HG03442 (cell line): Measurements from ENCODE around the gene GKN2.

ENCODE experiments used
- ATAC-seq: cut with Tn5 transposase; IDR thresholded peaks from one replicate; pipeline ENCODE4 v1.9.1; 2021; ENCODE audit warnings: mild to moderate bottlenecking, moderate library complexity; ENCODE audit not compliant: unreplicated experiment

Gene GKN2

GRCh38 chr2:68952887-68953521 lies at the start of gene GKN2:
TSS of gene GKN2 (minus strand) at chr2:68952893. CDS start at chr2:68952861, 32 bp downstream.
- ATAC-seq = no peak

- ATAC-seq = no peak
Observed at GRCh38 chr2:69001879-69002278, 49.2 kb upstream of the GKN2 start.

GRCh38 chr2:68997401-68997800 lies 44.7 kb upstream of the GKN2 start:
- no peak for ATAC-seq

GRCh38 chr2:68995916-68996315 lies 43.2 kb upstream of the GKN2 start:
- ATAC-seq = no peak

GRCh38 chr2:68994864-68995263 lies 42.2 kb upstream of the GKN2 start:
- ATAC-seq = no peak

GRCh38 chr2:68993660-68994059 lies 41.0 kb upstream of the GKN2 start:
- ATAC-seq = no peak

GRCh38 chr2:68992933-68993332 lies 40.2 kb upstream of the GKN2 start:
- no peak for ATAC-seq

GRCh38 chr2:68992341-68992740 lies 39.6 kb upstream of the GKN2 start:
- no peak for ATAC-seq

- no peak for ATAC-seq
Observed at GRCh38 chr2:68989035-68989434, 36.3 kb upstream of the GKN2 start.

- no peak for ATAC-seq
Observed at GRCh38 chr2:68987021-68987503, 34.4 kb upstream of the GKN2 start.

- ATAC-seq = no peak
Observed at GRCh38 chr2:68980956-68981355, 28.3 kb upstream of the GKN2 start.

GRCh38 chr2:68978098-68978497 lies 25.4 kb upstream of the GKN2 start:
- ATAC-seq = no peak

- no peak for ATAC-seq
Observed at GRCh38 chr2:68977453-68977852, 24.8 kb upstream of the GKN2 start.

GRCh38 chr2:68975844-68976243 lies 23.2 kb upstream of the GKN2 start:
- no peak for ATAC-seq

- no peak for ATAC-seq
Observed at GRCh38 chr2:68974946-68975665, 22.4 kb upstream of the GKN2 start.

- no peak for ATAC-seq
Observed at GRCh38 chr2:68974251-68974650, 21.6 kb upstream of the GKN2 start, which contains the start of gene GKN1. TSS of gene GKN1 (plus strand) at chr2:68974636. CDS start at chr2:68974678, 42 bp downstream.

GRCh38 chr2:68971591-68972231 lies 19.0 kb upstream of the GKN2 start:
- no peak for ATAC-seq

- no peak for ATAC-seq
Observed at GRCh38 chr2:68970566-68971265, 18.0 kb upstream of the GKN2 start.

- no peak for ATAC-seq
Observed at GRCh38 chr2:68969736-68970490, 17.2 kb upstream of the GKN2 start.

- no peak for ATAC-seq
Observed at GRCh38 chr2:68968221-68968620, 15.5 kb upstream of the GKN2 start.

GRCh38 chr2:68964282-68964681 lies 11.6 kb upstream of the GKN2 start:
- ATAC-seq = no peak
